AG10803 (cell line): ENCODE measurements around the gene ZNF174.

Experiments
- DNase-seq: peaks from one replicate; pipeline ENCODE4 v3.0.0; 2010; ENCODE audit warnings: low read depth
- H3K4me3 ChIP-seq: 2 replicates; pipeline ENCODE4 v1.5.1; 2011; ENCODE audit warnings: mild to moderate bottlenecking, low read length, control low read depth
- TF ChIP-seq, protein P1 (sequence below): conservative IDR thresholded peaks from 2 replicates; pipeline ENCODE4 v1.5.1; 2011; ENCODE audit warnings: mild to moderate bottlenecking, low read length, control low read depth, inconsistent platforms

Gene ZNF174

DNA sequence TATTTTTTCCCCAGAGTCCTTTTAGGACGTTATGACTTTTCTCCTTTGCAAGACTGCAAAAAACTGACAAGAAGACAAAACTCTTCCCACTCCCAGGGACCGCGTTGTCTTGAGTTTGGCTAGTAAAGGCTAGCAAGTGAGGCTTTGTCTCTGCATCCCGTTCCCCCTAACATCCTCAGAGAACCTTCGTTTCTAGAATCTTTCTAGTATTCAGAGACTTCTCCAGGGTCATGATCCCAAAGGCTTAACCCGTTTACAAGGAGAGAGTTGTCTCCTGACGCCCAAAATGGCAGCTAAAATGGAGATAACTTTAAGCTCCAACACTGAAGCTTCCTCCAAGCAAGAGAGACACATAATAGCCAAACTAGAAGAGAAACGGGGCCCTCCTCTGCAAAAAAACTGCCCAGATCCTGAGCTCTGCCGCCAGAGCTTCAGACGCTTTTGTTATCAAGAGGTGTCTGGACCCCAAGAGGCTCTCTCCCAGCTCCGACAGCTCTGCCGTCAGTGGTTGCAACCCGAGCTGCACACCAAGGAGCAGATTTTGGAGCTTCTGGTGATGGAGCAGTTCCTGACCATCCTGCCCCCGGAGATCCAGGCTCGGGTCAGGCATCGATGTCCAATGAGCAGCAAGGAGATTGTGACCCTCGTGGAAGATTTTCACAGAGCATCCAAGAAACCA is 843 bp downstream of the ZNF174 start:
- TF ChIP-seq, protein P1, sequence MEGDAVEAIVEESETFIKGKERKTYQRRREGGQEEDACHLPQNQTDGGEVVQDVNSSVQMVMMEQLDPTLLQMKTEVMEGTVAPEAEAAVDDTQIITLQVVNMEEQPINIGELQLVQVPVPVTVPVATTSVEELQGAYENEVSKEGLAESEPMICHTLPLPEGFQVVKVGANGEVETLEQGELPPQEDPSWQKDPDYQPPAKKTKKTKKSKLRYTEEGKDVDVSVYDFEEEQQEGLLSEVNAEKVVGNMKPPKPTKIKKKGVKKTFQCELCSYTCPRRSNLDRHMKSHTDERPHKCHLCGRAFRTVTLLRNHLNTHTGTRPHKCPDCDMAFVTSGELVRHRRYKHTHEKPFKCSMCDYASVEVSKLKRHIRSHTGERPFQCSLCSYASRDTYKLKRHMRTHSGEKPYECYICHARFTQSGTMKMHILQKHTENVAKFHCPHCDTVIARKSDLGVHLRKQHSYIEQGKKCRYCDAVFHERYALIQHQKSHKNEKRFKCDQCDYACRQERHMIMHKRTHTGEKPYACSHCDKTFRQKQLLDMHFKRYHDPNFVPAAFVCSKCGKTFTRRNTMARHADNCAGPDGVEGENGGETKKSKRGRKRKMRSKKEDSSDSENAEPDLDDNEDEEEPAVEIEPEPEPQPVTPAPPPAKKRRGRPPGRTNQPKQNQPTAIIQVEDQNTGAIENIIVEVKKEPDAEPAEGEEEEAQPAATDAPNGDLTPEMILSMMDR: no peak
- peak; percentile 9 for DNase-seq
- H3K4me3 ChIP-seq: peak overlapping the region; percentile 90

DNA sequence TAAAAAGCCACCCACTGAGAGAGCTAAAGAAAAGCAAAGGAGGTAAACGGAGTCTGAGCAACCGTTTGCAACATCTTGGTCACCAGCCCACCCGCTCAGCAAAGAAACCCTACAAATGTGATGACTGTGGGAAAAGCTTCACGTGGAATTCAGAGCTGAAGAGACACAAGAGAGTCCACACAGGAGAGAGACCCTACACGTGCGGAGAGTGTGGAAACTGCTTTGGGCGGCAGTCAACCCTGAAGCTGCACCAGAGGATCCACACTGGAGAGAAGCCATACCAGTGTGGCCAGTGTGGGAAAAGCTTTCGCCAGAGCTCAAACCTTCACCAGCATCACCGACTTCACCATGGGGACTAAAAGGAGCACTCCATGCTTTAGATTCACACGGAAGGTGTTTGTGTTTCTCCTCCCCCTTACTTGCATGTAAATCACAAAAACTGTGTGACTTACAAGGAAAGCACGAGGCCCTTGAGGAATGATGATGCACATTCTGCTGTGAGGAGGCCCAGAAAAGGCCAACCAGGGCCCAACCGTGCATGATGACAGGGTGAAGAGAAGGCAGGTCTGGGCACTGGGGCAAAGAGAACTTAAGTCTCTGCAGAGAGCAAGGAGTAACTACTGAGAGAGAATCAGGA is 7.7 kb downstream of the ZNF174 start:
- H3K4me3 ChIP-seq: no peak overlapping the region
- TF ChIP-seq, protein P1: no peak
- no peak for DNase-seq

DNA sequence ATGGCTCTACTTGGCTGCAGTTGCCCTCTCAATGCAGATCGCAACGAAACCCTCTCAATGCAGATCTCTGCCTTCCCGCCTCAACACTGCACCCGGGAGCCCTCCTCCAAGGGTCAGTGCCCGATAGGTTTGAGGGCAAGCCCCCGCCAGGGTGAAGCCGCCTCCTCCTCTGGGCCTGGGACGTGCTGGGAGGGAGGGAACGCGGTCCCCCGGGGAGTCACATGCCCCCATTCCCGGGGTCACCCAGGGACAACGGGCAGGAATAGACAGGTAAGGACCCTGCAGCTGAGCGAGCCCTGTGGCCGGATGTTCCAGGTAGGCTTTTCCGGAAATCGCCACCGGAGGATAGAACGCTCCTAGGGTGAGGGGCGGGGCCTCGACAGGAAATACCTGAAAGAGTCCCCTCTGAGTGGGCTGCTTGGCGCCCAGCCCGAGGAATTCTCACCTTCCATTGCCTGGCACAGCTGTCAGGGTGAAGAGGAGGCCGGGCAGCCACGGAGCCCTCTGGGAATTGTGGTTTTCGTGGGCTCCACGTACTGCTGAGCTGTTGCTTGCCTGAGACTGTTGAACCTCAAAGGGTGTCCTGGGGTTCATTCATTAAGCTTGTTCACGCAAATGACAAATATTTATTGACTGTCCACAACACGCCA is 12.8 kb downstream of the ZNF174 start:
- no peak for DNase-seq
- TF ChIP-seq, protein P1: no peak
- no peak overlapping the region for H3K4me3 ChIP-seq

DNA sequence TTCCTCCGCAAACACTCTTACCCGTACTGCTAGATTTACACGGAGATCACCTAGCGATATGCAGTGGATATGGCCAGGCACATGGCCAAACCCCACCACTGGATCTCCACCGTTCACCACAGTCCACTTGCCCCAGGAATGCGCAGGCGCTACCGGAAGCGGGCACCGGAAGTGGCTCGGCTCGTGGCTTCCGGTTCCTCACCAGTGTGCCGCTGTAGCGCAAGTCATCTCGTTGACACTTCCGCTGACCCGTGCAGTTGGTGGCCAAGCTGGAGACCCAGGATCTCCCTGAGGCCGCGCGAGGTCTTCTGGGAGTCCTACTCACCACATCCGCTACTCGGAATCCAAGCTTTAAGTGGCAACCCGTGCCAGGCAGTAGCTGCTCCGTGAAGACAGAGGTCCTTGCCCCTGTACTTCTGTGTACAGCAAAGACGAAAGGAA is 30.8 kb downstream of the ZNF174 start:
- H3K4me3 ChIP-seq: peak overlapping the region; percentile 50
- peak; percentile 62 for DNase-seq
- TF ChIP-seq, protein P1: no peak

DNA sequence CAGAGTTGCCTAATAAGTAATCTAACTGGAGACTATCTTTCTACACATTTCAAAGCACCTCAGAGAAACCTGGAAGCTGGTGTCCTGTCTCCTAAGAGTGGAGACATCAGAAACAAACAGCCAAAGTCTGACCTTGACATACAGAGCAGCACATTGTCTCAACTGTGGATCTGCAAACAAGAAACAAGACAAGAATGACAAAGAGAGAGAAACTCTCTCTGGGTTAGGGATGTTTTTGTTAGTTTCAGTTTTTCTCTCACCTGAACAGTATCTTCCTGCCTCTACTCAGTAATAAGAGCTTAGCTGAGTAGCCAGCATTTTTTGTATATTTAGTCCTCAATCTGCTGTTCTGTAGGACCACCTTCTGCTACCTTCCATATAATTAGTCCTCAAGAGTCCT is 33.4 kb downstream of the ZNF174 start:
- TF ChIP-seq, protein P1: no peak
- DNase-seq: no peak
- H3K4me3 ChIP-seq: no peak overlapping the region

DNA sequence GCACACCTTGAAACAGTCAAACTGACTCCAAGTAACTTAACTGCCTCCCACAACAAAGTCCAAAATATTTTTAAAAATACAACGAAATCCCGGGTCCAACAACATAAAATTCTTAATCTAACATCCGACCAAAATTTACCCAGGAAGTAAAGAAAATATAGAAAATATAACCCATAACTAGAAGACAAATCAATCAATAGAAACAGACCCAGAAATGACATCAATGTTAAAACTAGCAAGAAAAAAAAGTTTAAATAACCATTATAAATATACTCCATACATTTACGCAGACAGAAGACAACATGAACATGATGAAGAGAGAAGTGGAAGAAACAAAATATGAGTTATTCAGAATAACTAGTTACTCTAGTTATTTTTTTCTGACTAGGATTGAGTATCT is 38.6 kb downstream of the ZNF174 start:
- no peak overlapping the region for H3K4me3 ChIP-seq
- DNase-seq: no peak
- TF ChIP-seq, protein P1: no peak
